Choroid plexus epithelial cell (primary cell): ENCODE data around the gene FADS2.

ENCODE experiments used
- DNase-seq: peaks from one replicate; pipeline ENCODE4 v3.0.0-alpha.2; 2010; ENCODE audit warnings: low read depth
- H3K4me3 ChIP-seq: 2 replicates; pipeline ENCODE4 v1.5.1; 2011; ENCODE audit warnings: low read depth, mild to moderate bottlenecking, control low read depth, low read length, moderate library complexity
- TF ChIP-seq, protein P1 (sequence below): conservative IDR thresholded peaks from 2 replicates; pipeline ENCODE4 v1.5.1; 2011; ENCODE audit warnings: low read depth, mild to moderate bottlenecking, control low read depth, inconsistent platforms, low read length, moderate library complexity

FADS2 gene

DNA sequence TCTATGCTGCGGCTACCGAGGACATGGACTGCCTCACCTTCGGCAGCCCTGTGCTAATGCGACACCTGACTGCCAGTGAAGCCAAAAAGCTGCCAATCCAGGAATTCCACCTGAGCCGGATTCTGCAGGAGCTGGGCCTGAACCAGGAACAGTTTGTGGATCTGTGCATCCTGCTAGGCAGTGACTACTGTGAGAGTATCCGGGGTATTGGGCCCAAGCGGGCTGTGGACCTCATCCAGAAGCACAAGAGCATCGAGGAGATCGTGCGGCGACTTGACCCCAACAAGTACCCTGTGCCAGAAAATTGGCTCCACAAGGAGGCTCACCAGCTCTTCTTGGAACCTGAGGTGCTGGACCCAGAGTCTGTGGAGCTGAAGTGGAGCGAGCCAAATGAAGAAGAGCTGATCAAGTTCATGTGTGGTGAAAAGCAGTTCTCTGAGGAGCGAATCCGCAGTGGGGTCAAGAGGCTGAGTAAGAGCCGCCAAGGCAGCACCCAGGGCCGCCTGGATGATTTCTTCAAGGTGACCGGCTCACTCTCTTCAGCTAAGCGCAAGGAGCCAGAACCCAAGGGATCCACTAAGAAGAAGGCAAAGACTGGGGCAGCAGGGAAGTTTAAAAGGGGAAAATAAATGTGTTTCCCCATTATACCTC, 32.1 kb upstream of the FADS2 start:
- DNase-seq: no peak
- TF ChIP-seq, protein P1, sequence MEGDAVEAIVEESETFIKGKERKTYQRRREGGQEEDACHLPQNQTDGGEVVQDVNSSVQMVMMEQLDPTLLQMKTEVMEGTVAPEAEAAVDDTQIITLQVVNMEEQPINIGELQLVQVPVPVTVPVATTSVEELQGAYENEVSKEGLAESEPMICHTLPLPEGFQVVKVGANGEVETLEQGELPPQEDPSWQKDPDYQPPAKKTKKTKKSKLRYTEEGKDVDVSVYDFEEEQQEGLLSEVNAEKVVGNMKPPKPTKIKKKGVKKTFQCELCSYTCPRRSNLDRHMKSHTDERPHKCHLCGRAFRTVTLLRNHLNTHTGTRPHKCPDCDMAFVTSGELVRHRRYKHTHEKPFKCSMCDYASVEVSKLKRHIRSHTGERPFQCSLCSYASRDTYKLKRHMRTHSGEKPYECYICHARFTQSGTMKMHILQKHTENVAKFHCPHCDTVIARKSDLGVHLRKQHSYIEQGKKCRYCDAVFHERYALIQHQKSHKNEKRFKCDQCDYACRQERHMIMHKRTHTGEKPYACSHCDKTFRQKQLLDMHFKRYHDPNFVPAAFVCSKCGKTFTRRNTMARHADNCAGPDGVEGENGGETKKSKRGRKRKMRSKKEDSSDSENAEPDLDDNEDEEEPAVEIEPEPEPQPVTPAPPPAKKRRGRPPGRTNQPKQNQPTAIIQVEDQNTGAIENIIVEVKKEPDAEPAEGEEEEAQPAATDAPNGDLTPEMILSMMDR: no peak
- no peak overlapping the region for H3K4me3 ChIP-seq

DNA sequence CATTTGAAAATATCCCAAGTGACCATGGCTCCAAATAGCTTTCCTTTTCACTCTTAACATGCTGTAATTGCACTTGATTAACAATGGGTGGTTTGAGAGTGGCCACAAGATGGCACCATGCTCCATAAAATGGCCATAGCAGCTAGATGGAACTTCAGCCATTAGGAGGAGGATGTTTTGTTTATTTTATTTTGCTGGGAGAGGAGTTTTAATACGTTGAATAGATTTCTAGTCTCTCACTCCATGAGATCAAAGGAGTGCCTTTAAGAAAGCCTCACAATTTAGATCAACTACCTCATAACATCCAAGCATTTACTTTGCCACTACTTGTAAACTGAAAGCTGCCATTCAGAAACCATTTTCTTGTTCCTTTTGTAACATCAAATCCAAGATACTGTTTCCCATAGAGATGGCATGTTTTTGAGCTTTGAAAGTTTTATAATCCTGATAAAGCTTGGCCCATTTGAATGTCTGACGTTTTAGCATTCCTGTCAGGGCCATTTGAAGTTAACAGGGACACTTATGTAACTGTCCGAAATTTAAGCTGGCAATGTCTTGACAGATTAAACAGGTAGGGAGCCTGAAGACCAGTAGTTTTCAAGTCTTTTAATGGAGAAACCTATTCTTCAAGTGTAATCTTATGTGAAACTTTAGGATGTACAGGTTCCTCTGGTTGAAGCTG, 30.7 kb upstream of the FADS2 start:
- TF ChIP-seq, protein P1: peak; percentile 89
- H3K4me3 ChIP-seq: no peak overlapping the region
- DNase-seq: peak; percentile 95

DNA sequence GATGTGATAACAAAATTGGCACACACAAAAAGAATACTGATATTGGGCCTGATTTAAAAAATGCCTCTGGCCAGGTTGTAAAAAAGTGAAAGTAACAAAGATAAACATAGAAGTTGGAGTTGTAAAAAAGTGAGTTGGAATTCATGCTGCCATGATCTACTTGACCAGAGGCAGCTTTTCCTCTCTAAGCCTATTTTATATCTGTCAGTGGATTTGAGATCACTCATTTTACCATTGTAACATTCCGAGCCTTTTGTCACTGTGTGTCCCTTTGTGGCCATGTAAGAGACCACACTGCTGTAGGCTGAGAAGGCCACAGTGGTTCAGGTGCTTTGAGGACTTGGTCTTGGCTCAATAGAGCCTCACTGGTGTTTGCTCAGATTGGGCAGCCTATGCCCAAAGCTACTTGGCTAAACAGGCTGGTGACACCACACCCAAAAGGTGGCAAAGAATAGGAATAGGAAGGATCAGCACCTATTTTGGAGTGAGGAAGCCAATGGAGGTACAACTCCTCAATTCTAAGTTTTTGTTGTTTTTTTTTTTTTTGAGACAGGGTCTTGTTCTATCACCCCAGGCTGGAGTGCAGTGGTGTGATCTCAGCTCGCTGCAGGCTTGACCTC, 28.3 kb upstream of the FADS2 start:
- DNase-seq: no peak
- TF ChIP-seq, protein P1: no peak
- no peak overlapping the region for H3K4me3 ChIP-seq

DNA sequence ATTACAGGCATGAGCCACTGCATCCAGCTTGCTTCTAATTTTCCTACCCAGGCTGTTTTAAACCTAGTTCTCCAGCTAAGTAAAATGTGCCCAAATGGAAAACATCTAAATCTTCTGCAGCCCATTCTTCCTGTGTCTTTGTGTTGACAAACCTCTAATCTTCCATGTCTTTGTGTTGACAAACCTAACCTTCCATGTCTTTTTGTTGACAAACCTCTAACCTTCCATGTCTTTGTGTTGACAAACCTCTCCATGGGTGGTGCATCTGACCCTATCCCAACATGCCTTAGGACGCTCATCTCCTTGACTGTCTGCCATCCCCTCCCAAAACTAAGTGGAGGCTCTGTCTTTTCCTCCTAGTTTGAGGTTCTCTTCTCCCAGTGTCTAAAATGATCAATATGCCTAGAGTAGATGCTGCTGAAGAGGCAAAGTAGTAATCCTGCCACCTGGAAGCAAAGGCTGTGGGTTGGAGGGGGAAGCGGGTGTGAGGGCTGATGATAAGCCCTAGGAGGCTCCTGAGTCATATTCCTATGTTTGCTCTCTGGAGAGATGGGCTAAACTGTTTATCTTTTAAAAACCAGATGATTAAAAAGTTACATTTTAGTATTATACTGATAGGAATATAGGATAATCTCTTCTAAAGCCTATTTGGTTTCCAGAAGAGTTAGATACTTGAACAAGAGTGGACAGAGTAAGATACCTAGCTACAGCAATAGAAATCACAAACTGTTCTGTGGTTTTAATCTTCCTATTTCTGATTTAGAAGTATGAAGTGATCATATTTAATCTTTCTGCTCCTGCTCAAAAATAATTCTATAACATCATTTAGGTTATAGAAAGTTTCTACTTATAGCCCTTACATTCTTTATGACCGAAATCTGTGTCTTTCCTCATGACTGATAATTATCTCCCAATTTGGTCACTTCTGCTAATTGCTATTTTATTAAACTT, 27.5 kb upstream of the FADS2 start:
- TF ChIP-seq, protein P1: no peak
- no peak for DNase-seq
- no peak overlapping the region for H3K4me3 ChIP-seq

DNA sequence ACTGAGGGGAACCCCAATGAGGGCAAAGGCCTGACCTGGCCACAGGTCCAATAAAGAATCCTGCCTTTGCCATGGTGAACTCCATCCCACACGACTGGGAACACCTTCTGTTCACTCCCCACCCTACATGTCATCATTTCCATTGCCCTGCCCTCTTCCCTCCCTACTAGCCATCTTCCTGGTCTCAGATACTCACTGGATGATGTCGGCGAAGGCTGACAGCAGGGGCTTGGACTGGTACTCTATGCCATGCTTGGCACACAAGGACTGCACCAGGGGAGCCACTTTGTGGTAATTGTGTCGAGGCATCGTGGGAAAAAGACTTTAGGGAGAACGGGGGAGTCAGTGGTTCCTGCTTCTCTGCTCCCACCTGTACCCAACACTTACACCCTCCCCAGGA, 25.5 kb upstream of the FADS2 start:
- no peak for DNase-seq
- H3K4me3 ChIP-seq: no peak overlapping the region
- TF ChIP-seq, protein P1: no peak

DNA sequence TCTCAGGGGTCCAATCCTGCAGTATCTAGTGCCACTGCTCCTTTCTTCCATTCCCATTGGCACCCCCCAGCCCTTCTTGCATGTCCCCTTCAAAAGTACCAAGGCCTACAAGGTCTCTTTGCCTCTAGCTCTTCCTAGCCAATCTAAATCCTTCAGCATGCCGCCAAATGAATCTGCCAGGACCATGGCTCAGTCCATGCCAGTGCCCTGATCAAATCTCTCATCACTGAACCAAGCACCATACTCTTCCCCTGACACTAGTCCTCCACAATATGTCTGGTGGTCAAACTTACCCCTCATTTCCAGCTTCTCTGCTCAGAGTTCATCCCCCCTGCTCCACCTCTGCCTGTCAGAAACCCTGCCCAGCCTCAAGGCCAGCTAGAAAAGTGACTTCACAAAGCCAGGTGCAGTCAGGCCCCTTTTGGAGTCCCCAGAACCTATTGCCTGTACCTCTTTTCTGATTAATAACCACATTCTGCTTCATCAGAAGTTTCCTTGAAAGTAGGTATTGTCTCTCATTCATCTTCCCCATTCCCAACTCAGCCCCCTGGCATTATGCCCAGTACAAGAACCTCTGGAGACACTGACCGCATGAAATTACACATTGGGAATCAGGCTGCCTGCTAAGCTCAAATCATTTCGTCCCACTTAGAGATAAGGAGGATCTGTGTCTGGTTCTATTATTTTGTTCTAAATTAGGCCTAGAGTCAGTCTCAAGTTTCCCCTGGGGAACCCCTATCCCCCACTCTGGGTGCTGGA, 24.0 kb upstream of the FADS2 start:
- no peak overlapping the region for H3K4me3 ChIP-seq
- DNase-seq: peak; percentile 56
- TF ChIP-seq, protein P1: no peak
